ENCODE data around the gene ZNF280A. TPM values are rescaled to one million over a fixed set of nuclear protein-coding genes. Genes with fewer than 3 reads are reported as not detected.

Gene ZNF280A
- total and polyA plus RNA-seq, 9 of the 15 experiments (the other 6 are each of a cell fraction or from before 2014, with no cell fraction given) = 19.0 to 40.8 (median 28.6) TPM

GRCh38 chr22:22538226-22538989 lies 18.3 kb upstream of the ZNF280A start (continued):
- TF ChIP-seq NR1H2 (CRISPR knock-in tag; IDR thresholded peaks at IDR 0.05) = no peak
- TF ChIP-seq HNRNPUL1 (IDR thresholded peaks at IDR 0.05; ENCODE audit: low read length) = no peak
- TF ChIP-seq ZNF512 (tag; IDR thresholded peaks at IDR 0.05) = no peak

- POLR2A ChIA-PET = interaction anchor here (1.0 to 19.7 kb wide), 3 partner anchors 13 to 45 kb away, joined by 3 to 708 read pairs (median 21); partner anchors contain the start of gene ZNF280A
- no peak for DNase-seq (ENCODE audit: extremely low read depth in 1 of 4, low spot score in 3 of 4)
- CTCF ChIA-PET (ENCODE audit: low intra/inter-chr PET ratio) = no interaction called here
- no peaks in the 10 kb centered on the region for H3K9me1 ChIP-seq (ENCODE audit: control insufficient read depth, insufficient read depth, low read length)
- 6% methylated on average over 1 of the region's 1 CpG for WGBS (ENCODE audit: insufficient coverage, low coverage, missing lambda C conversion rate)
- H3K9ac ChIP-seq (ENCODE audit: insufficient read depth in 1 of 2, low read depth in 2 of 2, low read length in 2 of 2) = no peak overlapping the region
- intact Hi-C loops (cut with micrococcal nuclease) (no loop called here), in situ Hi-C loops (cut with MboI) (loop anchor here (25.0 kb wide), 1 partner anchor 1125 kb away; the partner anchor contains the start of gene HIC2)
- H3K79me2 ChIP-seq (ENCODE audit: control insufficient read depth, insufficient read depth, low read length) = no peaks in the 10 kb centered on the region
- H3K27ac ChIP-seq (ENCODE audit: extremely low read depth, low read depth, low read length) = no peak overlapping the region
- H4K20me1 ChIP-seq (replicated peaks; ENCODE audit: control insufficient read depth, insufficient read depth, low read length) = no peaks in the 10 kb centered on the region
- BruUV-seq (replicated peaks) = no TSS peak
- H3K4me1 ChIP-seq (replicated peaks in 1 of 2; ENCODE audit: control insufficient read depth in 2 of 2, insufficient read depth in 2 of 2, low read length in 2 of 2) = no peaks in the 10 kb centered on the region
- H3K36me3 ChIP-seq (ENCODE audit: control insufficient read depth, insufficient read depth, low read length) = no peaks in the 10 kb centered on the region
- H3K27me3 ChIP-seq (ENCODE audit: control insufficient read depth in 2 of 2, insufficient read depth in 2 of 2, low read length in 2 of 2) = no peaks in the 10 kb centered on the region
- no peak overlapping the region for H3K4me2 ChIP-seq (ENCODE audit: insufficient read depth, low read length)
- H3K9me3 ChIP-seq (replicated peaks; ENCODE audit: control insufficient read depth, insufficient read depth, low read depth, low read length) = no peaks in the 10 kb centered on the region
- H2AFZ ChIP-seq (ENCODE audit: low read depth, low read length) = no peak overlapping the region
- no peak overlapping the region for H3K4me3 ChIP-seq
- no peak for FAIRE-seq
- no peak for ATAC-seq
- TF ChIP-seq BRF2 (IDR thresholded peaks at IDR 0.05; ENCODE audit: borderline replicate concordance, insufficient read depth, insufficient read length) (peak; percentile 52), TAF1 (IDR thresholded peaks at IDR 0.05; ENCODE audit: control insufficient read depth, extremely low read depth, insufficient read depth, low read length, severe bottlenecking) (no peak), ZNF740 (CRISPR knock-in tag; IDR thresholded peaks at IDR 0.05) (0 out of 2 replicates have a peak, but pooled peaks have one; percentile 32), ZNF740 (tag; IDR thresholded peaks at IDR 0.05) (no peak), FUS (optimal IDR thresholded peaks at IDR 0.05; ENCODE audit: low read depth, low read length) (no peak), STAT6 (CRISPR knock-in tag; IDR thresholded peaks at IDR 0.05) (no peak), HMGXB4 (CRISPR knock-in tag; IDR thresholded peaks at IDR 0.05) (peak; percentile 31; the same call in 1 of the 2 replicates)
Measured at GRCh38 chr22:22536916-22537315, 16.8 kb upstream of the ZNF280A start.

Measured in K562 (cell line).